Kidney epithelial cell (primary cell): Measurements from ENCODE around the gene MSL1. TPM values are rescaled to one million over a fixed set of nuclear protein-coding genes. Genes with fewer than 3 reads are reported as not detected.

Source experiments
- DNase-seq: peaks from one replicate; pipeline ENCODE4 v3.0.0-alpha.2; 2010; ENCODE audit warnings: low read depth
- H3K27me3 ChIP-seq: 2 replicates; pipeline ENCODE4 v1.6.0; 2011; ENCODE audit warnings: low read length; ENCODE audit not compliant: control insufficient read depth, insufficient read depth
- H3K36me3 ChIP-seq: 2 replicates; pipeline ENCODE4 v1.5.1; 2011; ENCODE audit warnings: low read length; ENCODE audit not compliant: control insufficient read depth, insufficient read depth
- H3K4me3 ChIP-seq: 2 replicates; pipeline ENCODE4 v1.5.1; 2011; ENCODE audit warnings: low read depth, mild to moderate bottlenecking, control low read depth, low read length
- total RNA-seq: library from RNA; depleted of rRNA; stranded (reverse); fragments of >200 nt; gene quantifications from 2 replicates; pipeline ENCODE4 v1.2.3, GENCODE V29; 2015
- TF ChIP-seq, protein P1 (sequence below): IDR thresholded peaks from 2 replicates; pipeline ENCODE4 v1.5.1; 2011; ENCODE audit warnings: mild to moderate bottlenecking, moderate library complexity, low read length, control low read depth, inconsistent platforms; ENCODE audit not compliant: insufficient read depth, poor library complexity, severe bottlenecking

Gene MSL1
- total RNA-seq, 1 donor from 2014 or later: 40.6 TPM

DNA sequence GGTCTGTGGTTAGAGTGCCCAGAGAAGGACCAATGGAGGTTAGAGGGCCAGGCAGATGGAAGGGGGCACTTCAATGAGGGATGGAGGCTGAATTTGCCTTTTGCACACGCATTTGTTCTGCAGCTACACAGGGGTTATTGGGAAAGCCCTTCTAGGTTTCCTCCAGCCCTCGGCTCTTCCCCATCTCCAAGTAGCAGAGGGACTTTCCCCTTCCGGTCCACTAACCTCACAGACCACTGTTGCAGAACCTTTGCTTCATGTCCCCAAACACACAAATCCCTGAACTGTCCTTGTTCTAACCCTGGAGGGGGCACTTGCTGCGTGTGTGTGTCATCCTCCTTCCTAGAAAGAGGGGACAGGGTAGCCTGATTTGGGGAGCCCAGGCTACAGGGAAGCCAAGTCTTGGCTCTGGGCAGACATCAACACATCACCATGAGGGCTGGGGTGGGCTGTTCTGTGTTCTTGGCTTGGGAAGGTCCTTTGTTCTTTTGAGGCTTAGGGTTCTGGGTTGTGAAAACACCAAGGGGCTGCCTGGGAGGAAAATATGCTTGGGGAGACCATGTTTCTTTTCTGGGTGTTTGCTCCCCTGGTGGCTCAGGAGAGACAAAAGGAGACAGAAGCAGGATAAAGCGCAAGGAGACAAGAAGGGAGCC, 14.1 kb upstream of the MSL1 start:
- Histone ChIP-seq H3K36me3 (no peaks in the 10 kb centered on the region), H3K27me3 (no peaks in the 10 kb centered on the region), H3K4me3 (no peak overlapping the region)
- TF ChIP-seq, protein P1, sequence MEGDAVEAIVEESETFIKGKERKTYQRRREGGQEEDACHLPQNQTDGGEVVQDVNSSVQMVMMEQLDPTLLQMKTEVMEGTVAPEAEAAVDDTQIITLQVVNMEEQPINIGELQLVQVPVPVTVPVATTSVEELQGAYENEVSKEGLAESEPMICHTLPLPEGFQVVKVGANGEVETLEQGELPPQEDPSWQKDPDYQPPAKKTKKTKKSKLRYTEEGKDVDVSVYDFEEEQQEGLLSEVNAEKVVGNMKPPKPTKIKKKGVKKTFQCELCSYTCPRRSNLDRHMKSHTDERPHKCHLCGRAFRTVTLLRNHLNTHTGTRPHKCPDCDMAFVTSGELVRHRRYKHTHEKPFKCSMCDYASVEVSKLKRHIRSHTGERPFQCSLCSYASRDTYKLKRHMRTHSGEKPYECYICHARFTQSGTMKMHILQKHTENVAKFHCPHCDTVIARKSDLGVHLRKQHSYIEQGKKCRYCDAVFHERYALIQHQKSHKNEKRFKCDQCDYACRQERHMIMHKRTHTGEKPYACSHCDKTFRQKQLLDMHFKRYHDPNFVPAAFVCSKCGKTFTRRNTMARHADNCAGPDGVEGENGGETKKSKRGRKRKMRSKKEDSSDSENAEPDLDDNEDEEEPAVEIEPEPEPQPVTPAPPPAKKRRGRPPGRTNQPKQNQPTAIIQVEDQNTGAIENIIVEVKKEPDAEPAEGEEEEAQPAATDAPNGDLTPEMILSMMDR: no peak
- no peak for DNase-seq

DNA sequence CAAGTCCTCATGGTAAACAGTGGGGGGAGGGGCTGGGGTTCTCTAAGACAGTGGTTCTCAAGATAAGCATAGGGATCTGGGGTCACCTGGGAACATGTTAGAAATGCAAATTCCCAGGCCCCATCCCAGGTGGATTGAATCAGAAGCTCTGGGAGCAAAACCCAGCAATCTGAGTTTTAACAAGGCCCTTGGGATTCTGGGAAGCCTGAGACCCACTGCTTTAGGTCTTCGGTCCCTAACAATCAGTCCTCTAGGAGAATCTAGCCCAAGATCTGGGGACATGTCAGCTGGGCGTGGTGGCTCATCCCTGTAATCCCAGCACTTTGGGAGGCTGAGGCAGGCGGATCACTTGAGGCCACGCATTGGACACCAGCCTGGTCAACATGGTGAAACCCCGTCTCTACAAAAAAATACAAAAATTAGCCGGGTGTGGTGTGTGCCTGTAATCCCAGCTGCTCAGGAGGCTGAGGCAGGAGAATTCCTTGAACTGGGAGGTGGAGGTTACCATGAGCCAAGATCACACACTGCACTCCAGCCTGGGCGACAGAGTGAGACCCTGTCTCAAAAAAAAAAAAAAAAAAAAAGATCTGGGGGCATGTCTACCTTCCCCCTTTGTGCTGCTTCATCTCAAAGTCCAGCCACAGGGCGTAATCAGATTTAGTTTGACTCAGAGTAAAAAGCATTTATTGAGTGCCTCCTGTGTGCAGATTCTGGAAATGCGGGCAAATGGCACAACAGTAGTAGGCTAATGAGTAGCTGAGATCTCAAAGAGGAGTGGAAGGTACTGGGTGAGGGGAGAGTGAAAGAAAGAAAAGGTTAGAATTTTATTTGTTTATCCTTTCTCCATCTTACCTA, 12.6 kb upstream of the MSL1 start:
- Histone ChIP-seq H3K27me3 (no peaks in the 10 kb centered on the region), H3K36me3 (no peaks in the 10 kb centered on the region), H3K4me3 (no peak overlapping the region)
- DNase-seq: no peak
- TF ChIP-seq, protein P1: peak; percentile 6

DNA sequence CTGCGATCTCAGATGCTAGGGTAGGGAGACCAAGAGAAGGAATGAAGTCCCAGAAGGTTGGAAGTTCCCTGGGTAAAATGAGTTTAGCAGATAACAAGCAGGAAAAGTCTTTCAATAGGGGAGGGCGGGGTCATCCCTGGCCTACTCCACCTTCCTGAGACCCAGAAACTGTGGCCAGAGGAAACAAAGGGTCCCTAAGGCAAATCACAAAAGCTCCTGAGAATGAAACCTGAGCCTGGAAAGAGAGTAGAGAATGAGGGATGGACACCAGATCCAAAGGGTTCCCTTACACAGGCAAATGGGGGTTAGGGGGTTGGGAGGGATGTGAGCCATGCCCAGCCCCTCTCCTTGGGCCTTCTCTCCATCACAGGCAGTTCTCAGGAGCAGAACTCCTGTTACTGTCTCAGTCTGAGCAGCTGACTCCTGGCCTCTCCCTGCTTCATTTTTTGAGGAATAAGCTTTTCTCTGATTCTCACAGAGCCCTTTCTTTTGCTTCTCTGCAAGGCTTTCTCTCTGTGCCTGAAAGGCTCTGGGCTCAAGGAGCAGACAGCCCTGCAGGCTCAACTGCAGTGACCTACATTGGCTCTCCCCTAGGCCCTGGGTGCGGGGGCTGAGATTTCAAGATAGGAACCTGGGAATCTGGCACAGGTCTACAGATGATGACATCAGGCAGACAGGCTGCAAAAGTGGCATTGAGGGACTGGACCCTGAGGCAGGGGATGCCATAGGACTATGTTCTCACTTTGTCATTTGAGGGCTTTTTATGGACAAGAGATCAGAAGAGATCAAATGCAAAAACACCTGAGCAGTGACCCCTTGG, 11.5 kb upstream of the MSL1 start:
- H3K4me3 ChIP-seq: no peak overlapping the region
- H3K36me3 ChIP-seq: no peaks in the 10 kb centered on the region
- TF ChIP-seq, protein P1: no peak
- no peak for DNase-seq
- no peaks in the 10 kb centered on the region for H3K27me3 ChIP-seq

DNA sequence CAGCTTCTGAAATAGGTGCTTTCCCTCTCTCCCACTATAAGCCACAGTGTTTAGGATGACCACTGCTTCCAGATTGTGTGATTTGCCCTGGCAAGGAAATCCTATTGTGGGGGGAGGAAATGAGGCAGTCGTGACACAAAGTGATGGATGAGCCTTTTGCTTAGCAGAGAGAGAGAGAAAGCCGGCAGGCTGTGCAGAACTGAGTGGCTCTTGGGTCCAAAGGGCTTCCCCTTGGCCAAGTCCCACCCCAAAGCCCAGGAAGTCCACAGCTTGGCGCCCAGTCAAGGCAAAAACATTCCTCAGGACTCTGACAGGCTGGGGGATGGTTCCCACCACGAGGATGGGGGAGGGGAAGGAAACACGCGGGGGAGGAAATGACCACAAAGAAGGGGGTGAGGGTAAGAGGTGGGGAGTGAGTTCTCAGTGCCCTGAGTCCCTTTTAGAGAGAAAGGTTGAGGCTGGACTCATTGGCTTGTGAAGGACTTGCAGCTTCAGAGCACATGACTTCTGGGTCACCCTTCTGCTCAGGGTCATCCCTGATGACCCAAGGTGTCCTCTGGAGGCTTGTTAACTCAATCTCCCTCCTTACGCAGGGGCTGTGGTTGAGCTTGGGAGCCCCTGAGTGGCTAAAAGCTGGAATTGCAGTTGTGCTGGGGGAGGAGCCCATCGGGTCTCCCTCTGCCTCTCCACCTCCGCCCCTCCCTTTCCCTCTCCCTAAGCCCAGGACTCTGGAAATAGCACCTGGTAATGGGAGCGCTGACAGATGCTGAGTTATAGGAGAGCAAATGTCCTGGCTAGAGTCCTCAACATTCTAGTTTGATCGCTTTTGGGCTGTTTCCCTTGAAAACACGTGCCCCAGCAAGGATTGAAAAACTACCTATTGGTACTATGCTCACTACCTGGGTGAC, 10.3 kb upstream of the MSL1 start:
- no peak for DNase-seq
- Histone ChIP-seq H3K4me3 (no peak overlapping the region), H3K36me3 (no peaks in the 10 kb centered on the region), H3K27me3 (no peaks in the 10 kb centered on the region)
- TF ChIP-seq, protein P1: peak; percentile 81

GRCh38 chr17:40112191-40112711, 9.5 kb upstream of the MSL1 start:
- TF ChIP-seq, protein P1: no peak
- no peak overlapping the region for H3K4me3 ChIP-seq
- no peak for DNase-seq
- H3K27me3 ChIP-seq: no peaks in the 10 kb centered on the region
- H3K36me3 ChIP-seq: no peaks in the 10 kb centered on the region
